ENCODE data around the gene SIRT5.
A peak's percentile ranks its signal among the peaks of the same experiment; 100 is the strongest.

SIRT5 gene

GRCh38 chr6:13574571-13575376 lies at the start of gene SIRT5:
SIRT5 (plus strand) TSS chr6:13574601; CDS start chr6:13584111, 9,510 bp downstream.
- peak; percentile 97 for DNase-seq

GRCh38 chr6:13524801-13525508 lies 49.4 kb upstream of the SIRT5 start:
- no peaks in the 10 kb centered on the region for H3K27me3 ChIP-seq (ENCODE audit: insufficient read depth, low read depth, severe bottlenecking)
- H3K9me3 ChIP-seq (ENCODE audit: severe bottlenecking): peaks cover 2% of the 10 kb centered on the region
- no peaks in the 10 kb centered on the region for H3K36me3 ChIP-seq
- no peak for DNase-seq
- no peak overlapping the region for H3K4me3 ChIP-seq (ENCODE audit: low read depth, low read length)
- no peak for TF ChIP-seq CTCF (IDR thresholded peaks at IDR 0.05; ENCODE audit: low read depth, low read length)
- H3K27ac ChIP-seq: no peak overlapping the region

More at GRCh38 chr6:13574571-13575376, at the start of gene SIRT5:
- no peaks in the 10 kb centered on the region for H3K27me3 ChIP-seq (ENCODE audit: insufficient read depth, low read depth, severe bottlenecking)
- peak within 1 kb of the TSS; percentile 95 for H3K27ac ChIP-seq
- peaks cover 3% of the 10 kb centered on the region; the same call in 1 of the 2 replicates for H3K36me3 ChIP-seq
- H3K9me3 ChIP-seq (ENCODE audit: severe bottlenecking): no peaks in the 10 kb centered on the region
- TF ChIP-seq CTCF (IDR thresholded peaks at IDR 0.05; ENCODE audit: low read depth, low read length): no peak; the same call in 1 of the 2 replicates
- H3K4me3 ChIP-seq (ENCODE audit: low read depth, low read length): peak within 1 kb of the TSS; percentile 89

- DNase-seq: no peak
- no peak overlapping the region for H3K4me3 ChIP-seq (ENCODE audit: low read depth, low read length)
- no peak for TF ChIP-seq CTCF (IDR thresholded peaks at IDR 0.05; ENCODE audit: low read depth, low read length)
- peak overlapping the region; percentile 2 for H3K27ac ChIP-seq
- H3K9me3 ChIP-seq (ENCODE audit: severe bottlenecking): no peaks in the 10 kb centered on the region
- H3K27me3 ChIP-seq (ENCODE audit: insufficient read depth, low read depth, severe bottlenecking): no peaks in the 10 kb centered on the region
- H3K36me3 ChIP-seq: no peaks in the 10 kb centered on the region
These were observed 48.1 kb upstream of the SIRT5 start for GRCh38 chr6:13526357-13526726.

- Histone ChIP-seq H3K36me3 (no peaks in the 10 kb centered on the region), H3K27me3 (ENCODE audit: insufficient read depth, low read depth, severe bottlenecking) (no peaks in the 10 kb centered on the region), H3K9me3 (ENCODE audit: severe bottlenecking) (no peaks in the 10 kb centered on the region), H3K4me3 (ENCODE audit: low read depth, low read length) (no peak overlapping the region), H3K27ac (peak overlapping the region; percentile 47)
- DNase-seq: peak; percentile 76
- TF ChIP-seq CTCF (IDR thresholded peaks at IDR 0.05; ENCODE audit: low read depth, low read length): no peak
These were observed 47.4 kb upstream of the SIRT5 start for GRCh38 chr6:13526727-13527670.

- H3K4me3 ChIP-seq (ENCODE audit: low read depth, low read length): no peak overlapping the region
- no peaks in the 10 kb centered on the region for H3K36me3 ChIP-seq
- H3K27ac ChIP-seq: no peak overlapping the region
- TF ChIP-seq CTCF (IDR thresholded peaks at IDR 0.05; ENCODE audit: low read depth, low read length): no peak
- no peaks in the 10 kb centered on the region for H3K9me3 ChIP-seq (ENCODE audit: severe bottlenecking)
- no peak for DNase-seq
- H3K27me3 ChIP-seq (ENCODE audit: insufficient read depth, low read depth, severe bottlenecking): no peaks in the 10 kb centered on the region
These were observed 46.7 kb upstream of the SIRT5 start for GRCh38 chr6:13527671-13528056.
